ENCODE data around the gene RTTN. TPM values are rescaled to one million over a fixed set of nuclear protein-coding genes. Genes with fewer than 3 reads are reported as not detected.

The RTTN gene
- polyA plus RNA-seq, 1 of the 3 experiments (the other 2 are of a cell fraction), result 4.7 TPM

DNA sequence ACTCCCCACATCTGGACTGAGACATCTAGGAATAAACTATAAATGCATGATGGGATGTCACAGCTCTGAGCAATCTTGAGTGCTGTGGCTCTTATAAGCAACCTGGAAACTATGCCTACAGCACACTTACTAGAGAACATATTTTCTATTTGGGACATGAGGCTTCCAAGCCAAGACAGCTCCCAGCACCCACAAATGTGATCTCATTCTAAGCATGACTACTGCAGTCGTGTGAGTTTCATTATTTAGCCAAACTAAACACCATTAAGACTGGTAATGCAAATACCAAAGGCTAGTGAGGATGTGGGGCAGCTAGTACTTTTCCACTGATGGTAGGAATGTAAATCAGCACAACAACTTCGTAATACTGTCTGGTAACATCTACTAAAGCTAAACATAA lies 72.5 kb downstream of the RTTN start:
- Histone ChIP-seq H3K79me2 (ENCODE audit: insufficient read depth) (no peaks in the 10 kb centered on the region), H2AFZ (ENCODE audit: low read depth) (no peak overlapping the region; the same call in 1 of the 2 replicates), H3K27me3 (ENCODE audit: insufficient read depth) (no peaks in the 10 kb centered on the region), H3K4me3 (ENCODE audit: low read depth in 2 of 2, low read length in 1 of 2) (no peak overlapping the region), H3K36me3 (replicated peaks in 1 of 2; ENCODE audit: control insufficient read depth in 1 of 2, insufficient read depth in 2 of 2, low read length in 1 of 2) (peaks cover 5 to 29% of the 10 kb centered on the region in 2 experiments), H3F3A (replicated peaks; ENCODE audit: insufficient read depth) (peaks cover 16% of the 10 kb centered on the region), H3K9ac (no peak overlapping the region), H3K9me2 (no peaks in the 10 kb centered on the region), H3K4me1 (ENCODE audit: control insufficient read depth in 1 of 2, insufficient read depth in 2 of 2, low read depth in 1 of 2, low read length in 1 of 2) (peaks cover 0 to 5% of the 10 kb centered on the region in 2 experiments; a peak in 1 of 4 replicates), H3K27ac (ENCODE audit: low read depth in 2 of 2, low read length in 1 of 2) (peak overlapping the region in 1 of 2 experiments; percentile 75; a peak in 3 of 4 replicates), H4K20me1 (ENCODE audit: insufficient read depth) (no peaks in the 10 kb centered on the region), H3K4me2 (peak overlapping the region; percentile 16; the same call in 1 of the 2 replicates), H3K9me3 (no peaks in the 10 kb centered on the region)
- WGBS (ENCODE audit: low lambda C conversion rate), result 43% methylated on average over 2 of the region's 2 CpGs
- ChIA-PET CTCF (no interaction called here), POLR2A (no interaction called here)
- TF ChIP-seq TEAD4 (IDR thresholded peaks at IDR 0.05; ENCODE audit: borderline replicate concordance, insufficient read depth) (peak; percentile 14; the same call in 1 of the 2 replicates), TAF1 (IDR thresholded peaks at IDR 0.05; ENCODE audit: borderline replicate concordance, low read depth, low read length) (no peak)
- TF ChIP-seq, protein P1, sequence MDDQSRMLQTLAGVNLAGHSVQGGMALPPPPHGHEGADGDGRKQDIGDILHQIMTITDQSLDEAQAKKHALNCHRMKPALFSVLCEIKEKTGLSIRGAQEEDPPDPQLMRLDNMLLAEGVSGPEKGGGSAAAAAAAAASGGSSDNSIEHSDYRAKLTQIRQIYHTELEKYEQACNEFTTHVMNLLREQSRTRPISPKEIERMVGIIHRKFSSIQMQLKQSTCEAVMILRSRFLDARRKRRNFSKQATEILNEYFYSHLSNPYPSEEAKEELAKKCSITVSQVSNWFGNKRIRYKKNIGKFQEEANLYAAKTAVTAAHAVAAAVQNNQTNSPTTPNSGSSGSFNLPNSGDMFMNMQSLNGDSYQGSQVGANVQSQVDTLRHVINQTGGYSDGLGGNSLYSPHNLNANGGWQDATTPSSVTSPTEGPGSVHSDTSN (IDR thresholded peaks at IDR 0.05), result 0 out of 2 replicates have a peak, but pooled peaks have one; percentile 4
- DNase-seq, result no peak

DNA sequence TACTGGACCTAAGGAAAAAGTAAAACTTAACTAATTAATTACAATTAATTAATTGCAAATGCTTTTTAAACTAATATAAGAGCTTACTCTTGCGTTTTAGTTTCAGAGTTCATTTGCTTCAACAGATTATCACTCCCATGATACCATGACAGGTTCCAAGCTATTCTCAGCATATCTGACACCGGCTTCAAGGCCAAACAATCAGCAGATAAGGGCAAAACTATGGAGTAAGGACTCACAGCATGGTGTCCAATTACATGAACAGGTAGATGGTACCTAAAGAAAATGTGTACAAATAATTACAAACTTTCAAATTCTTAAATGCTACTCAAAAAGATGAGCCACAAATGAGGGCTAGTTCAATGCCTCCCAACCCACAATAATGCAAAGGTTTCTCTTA lies 77.2 kb downstream of the RTTN start:
- peaks cover 2 to 42% of the 10 kb centered on the region in 2 experiments for H3K36me3 ChIP-seq (replicated peaks in 1 of 2; ENCODE audit: control insufficient read depth in 1 of 2, insufficient read depth in 2 of 2, low read length in 1 of 2)
- H3K4me2 ChIP-seq, result no peak overlapping the region
- H3K9me3 ChIP-seq, result no peaks in the 10 kb centered on the region
- H3K4me3 ChIP-seq (ENCODE audit: low read depth in 2 of 2, low read length in 1 of 2), result no peak overlapping the region
- 98% methylated on average over 2 of the region's 2 CpGs for WGBS (ENCODE audit: low lambda C conversion rate)
- no peaks in the 10 kb centered on the region for H3K79me2 ChIP-seq (ENCODE audit: insufficient read depth)
- no peak overlapping the region for H2AFZ ChIP-seq (ENCODE audit: low read depth)
- no peak for DNase-seq
- H4K20me1 ChIP-seq (ENCODE audit: insufficient read depth), result no peaks in the 10 kb centered on the region
- H3K27ac ChIP-seq (ENCODE audit: low read depth in 2 of 2, low read length in 1 of 2), result peak overlapping the region in 1 of 2 experiments; percentile 90; a peak in 2 of 4 replicates
- H3K4me1 ChIP-seq (ENCODE audit: control insufficient read depth in 1 of 2, insufficient read depth in 2 of 2, low read depth in 1 of 2, low read length in 1 of 2), result peaks cover 0 to 10% of the 10 kb centered on the region in 2 experiments; a peak in 2 of 4 replicates
- CTCF ChIA-PET, result interaction anchor here (1.1 kb wide), 1 partner anchor 24 kb away, joined by 4 read pairs; no protein-coding TSS in a partner anchor
- H3K27me3 ChIP-seq (ENCODE audit: insufficient read depth), result no peaks in the 10 kb centered on the region
- POLR2A ChIA-PET, result no interaction called here
- H3K9me2 ChIP-seq, result no peaks in the 10 kb centered on the region
- peaks cover 11% of the 10 kb centered on the region for H3F3A ChIP-seq (replicated peaks; ENCODE audit: insufficient read depth)
- H3K9ac ChIP-seq, result no peak overlapping the region
- TF ChIP-seq, protein P2, sequence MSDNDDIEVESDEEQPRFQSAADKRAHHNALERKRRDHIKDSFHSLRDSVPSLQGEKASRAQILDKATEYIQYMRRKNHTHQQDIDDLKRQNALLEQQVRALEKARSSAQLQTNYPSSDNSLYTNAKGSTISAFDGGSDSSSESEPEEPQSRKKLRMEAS (IDR thresholded peaks at IDR 0.05; ENCODE audit: low read depth), result no peak
- TF ChIP-seq TCF12 (IDR thresholded peaks at IDR 0.05), result no peak
- TF ChIP-seq NFIC (IDR thresholded peaks at IDR 0.05; ENCODE audit: borderline replicate concordance), result no peak
- TF ChIP-seq, protein P3, sequence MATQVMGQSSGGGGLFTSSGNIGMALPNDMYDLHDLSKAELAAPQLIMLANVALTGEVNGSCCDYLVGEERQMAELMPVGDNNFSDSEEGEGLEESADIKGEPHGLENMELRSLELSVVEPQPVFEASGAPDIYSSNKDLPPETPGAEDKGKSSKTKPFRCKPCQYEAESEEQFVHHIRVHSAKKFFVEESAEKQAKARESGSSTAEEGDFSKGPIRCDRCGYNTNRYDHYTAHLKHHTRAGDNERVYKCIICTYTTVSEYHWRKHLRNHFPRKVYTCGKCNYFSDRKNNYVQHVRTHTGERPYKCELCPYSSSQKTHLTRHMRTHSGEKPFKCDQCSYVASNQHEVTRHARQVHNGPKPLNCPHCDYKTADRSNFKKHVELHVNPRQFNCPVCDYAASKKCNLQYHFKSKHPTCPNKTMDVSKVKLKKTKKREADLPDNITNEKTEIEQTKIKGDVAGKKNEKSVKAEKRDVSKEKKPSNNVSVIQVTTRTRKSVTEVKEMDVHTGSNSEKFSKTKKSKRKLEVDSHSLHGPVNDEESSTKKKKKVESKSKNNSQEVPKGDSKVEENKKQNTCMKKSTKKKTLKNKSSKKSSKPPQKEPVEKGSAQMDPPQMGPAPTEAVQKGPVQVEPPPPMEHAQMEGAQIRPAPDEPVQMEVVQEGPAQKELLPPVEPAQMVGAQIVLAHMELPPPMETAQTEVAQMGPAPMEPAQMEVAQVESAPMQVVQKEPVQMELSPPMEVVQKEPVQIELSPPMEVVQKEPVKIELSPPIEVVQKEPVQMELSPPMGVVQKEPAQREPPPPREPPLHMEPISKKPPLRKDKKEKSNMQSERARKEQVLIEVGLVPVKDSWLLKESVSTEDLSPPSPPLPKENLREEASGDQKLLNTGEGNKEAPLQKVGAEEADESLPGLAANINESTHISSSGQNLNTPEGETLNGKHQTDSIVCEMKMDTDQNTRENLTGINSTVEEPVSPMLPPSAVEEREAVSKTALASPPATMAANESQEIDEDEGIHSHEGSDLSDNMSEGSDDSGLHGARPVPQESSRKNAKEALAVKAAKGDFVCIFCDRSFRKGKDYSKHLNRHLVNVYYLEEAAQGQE (IDR thresholded peaks at IDR 0.05; ENCODE audit: low read depth, low read length), result no peak
- TF ChIP-seq, protein P1 (IDR thresholded peaks at IDR 0.05), result no peak
- TF ChIP-seq, protein P4, sequence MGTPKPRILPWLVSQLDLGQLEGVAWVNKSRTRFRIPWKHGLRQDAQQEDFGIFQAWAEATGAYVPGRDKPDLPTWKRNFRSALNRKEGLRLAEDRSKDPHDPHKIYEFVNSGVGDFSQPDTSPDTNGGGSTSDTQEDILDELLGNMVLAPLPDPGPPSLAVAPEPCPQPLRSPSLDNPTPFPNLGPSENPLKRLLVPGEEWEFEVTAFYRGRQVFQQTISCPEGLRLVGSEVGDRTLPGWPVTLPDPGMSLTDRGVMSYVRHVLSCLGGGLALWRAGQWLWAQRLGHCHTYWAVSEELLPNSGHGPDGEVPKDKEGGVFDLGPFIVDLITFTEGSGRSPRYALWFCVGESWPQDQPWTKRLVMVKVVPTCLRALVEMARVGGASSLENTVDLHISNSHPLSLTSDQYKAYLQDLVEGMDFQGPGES (IDR thresholded peaks at IDR 0.05; ENCODE audit: low read depth, low read length), result no peak
- TF ChIP-seq, protein P5, sequence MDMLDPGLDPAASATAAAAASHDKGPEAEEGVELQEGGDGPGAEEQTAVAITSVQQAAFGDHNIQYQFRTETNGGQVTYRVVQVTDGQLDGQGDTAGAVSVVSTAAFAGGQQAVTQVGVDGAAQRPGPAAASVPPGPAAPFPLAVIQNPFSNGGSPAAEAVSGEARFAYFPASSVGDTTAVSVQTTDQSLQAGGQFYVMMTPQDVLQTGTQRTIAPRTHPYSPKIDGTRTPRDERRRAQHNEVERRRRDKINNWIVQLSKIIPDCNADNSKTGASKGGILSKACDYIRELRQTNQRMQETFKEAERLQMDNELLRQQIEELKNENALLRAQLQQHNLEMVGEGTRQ (IDR thresholded peaks at IDR 0.05; ENCODE audit: borderline replicate concordance, low read depth, low read length), result no peak
- TF ChIP-seq MEF2A (IDR thresholded peaks at IDR 0.05; ENCODE audit: borderline replicate concordance, low read depth), result no peak
- TF ChIP-seq MXI1 (IDR thresholded peaks at IDR 0.05; ENCODE audit: low read depth, low read length), result no peak
- no peak for TF ChIP-seq POLR2AphosphoS5 (IDR thresholded peaks at IDR 0.05; ENCODE audit: low read depth, low read length)
- TF ChIP-seq RCOR1 (IDR thresholded peaks at IDR 0.05; ENCODE audit: low read length), result no peak
- no peak for TF ChIP-seq GATA2 (CRISPR knock-in tag; IDR thresholded peaks at IDR 0.05)
- TF ChIP-seq, protein P6, sequence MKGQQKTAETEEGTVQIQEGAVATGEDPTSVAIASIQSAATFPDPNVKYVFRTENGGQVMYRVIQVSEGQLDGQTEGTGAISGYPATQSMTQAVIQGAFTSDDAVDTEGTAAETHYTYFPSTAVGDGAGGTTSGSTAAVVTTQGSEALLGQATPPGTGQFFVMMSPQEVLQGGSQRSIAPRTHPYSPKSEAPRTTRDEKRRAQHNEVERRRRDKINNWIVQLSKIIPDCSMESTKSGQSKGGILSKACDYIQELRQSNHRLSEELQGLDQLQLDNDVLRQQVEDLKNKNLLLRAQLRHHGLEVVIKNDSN (IDR thresholded peaks at IDR 0.05; ENCODE audit: borderline replicate concordance, low read depth), result no peak
- TF ChIP-seq CHD2 (IDR thresholded peaks at IDR 0.05; ENCODE audit: low read length, partially characterized antibody), result no peak

All from SK-N-SH (cell line).